ENCODE data around the gene LAMP1.
"Not testable (repeated sequence)": the region's sequence is repeated elsewhere in the genome, so short reads cannot be mapped to it uniquely, and the experiment has no call there.

LAMP1 gene

DNA sequence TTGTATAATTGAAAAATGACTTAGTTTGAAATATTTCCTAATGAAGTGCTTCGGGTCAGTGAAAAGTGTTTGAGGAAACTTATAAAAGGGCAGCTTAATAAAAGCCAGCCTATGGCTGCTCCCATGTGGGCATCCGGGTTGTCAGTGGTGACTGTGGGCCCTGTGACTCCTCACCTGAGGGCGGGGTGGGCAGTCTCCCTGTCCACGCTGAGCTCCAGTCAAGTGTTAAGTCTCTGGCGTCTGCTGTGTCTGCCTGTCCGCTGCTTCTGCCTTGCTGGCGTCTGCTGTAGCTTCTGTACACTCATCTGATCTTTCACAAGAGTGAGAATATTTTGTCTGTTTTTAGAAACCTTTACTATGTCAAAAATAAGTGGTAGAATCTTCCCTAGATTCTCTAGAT lies 7.1 kb downstream of the LAMP1 start:
- no peak for DNase-seq (ENCODE audit: low read depth, low spot score)
- Histone ChIP-seq H3K4me3 (no peak overlapping the region), H3K36me3 (ENCODE audit: insufficient read depth, low read length) (peaks cover under 1% of the 10 kb centered on the region; the same call in 1 of the 2 replicates), H3K9me3 (ENCODE audit: low read depth, low read length) (no peaks in the 10 kb centered on the region), H3K9ac (ENCODE audit: insufficient read length) (peak overlapping the region; percentile 17), H3K27ac (no peak overlapping the region)
- TF ChIP-seq EZH2 (IDR thresholded peaks at IDR 0.05) (no peak), POLR2AphosphoS5 (IDR thresholded peaks at IDR 0.05; ENCODE audit: borderline replicate concordance, low read depth, low read length) (no peak), FOXP2 (optimal IDR thresholded peaks at IDR 0.05; ENCODE audit: control extremely low read depth, extremely low read length, insufficient read depth) (no peak)

- Histone ChIP-seq H3K27ac (no peak overlapping the region), H3K9me3 (ENCODE audit: low read depth, low read length) (no peaks in the 10 kb centered on the region), H3K36me3 (ENCODE audit: insufficient read depth, low read length) (peaks cover 9% of the 10 kb centered on the region; the same call in 1 of the 2 replicates), H3K4me3 (no peak overlapping the region), H3K9ac (ENCODE audit: insufficient read length) (no peak overlapping the region)
- TF ChIP-seq POLR2AphosphoS5 (IDR thresholded peaks at IDR 0.05; ENCODE audit: borderline replicate concordance, low read depth, low read length) (no peak), FOXP2 (optimal IDR thresholded peaks at IDR 0.05; ENCODE audit: control extremely low read depth, extremely low read length, insufficient read depth) (no peak), EZH2 (IDR thresholded peaks at IDR 0.05) (no peak)
- DNase-seq (ENCODE audit: low read depth, low spot score), result no peak
Observed at GRCh38 chr13:113305208-113305607, 8.2 kb downstream of the LAMP1 start.

GRCh38 chr13:113307491-113307890 lies 10.5 kb downstream of the LAMP1 start:
- Histone ChIP-seq H3K36me3 (ENCODE audit: insufficient read depth, low read length) (peaks cover 25% of the 10 kb centered on the region; the same call in 1 of the 2 replicates), H3K9ac (ENCODE audit: insufficient read length) (no peak overlapping the region), H3K9me3 (ENCODE audit: low read depth, low read length) (no peaks in the 10 kb centered on the region), H3K27ac (no peak overlapping the region), H3K4me3 (no peak overlapping the region)
- no peak for DNase-seq (ENCODE audit: low read depth, low spot score)
- TF ChIP-seq FOXP2 (optimal IDR thresholded peaks at IDR 0.05; ENCODE audit: control extremely low read depth, extremely low read length, insufficient read depth) (no peak), POLR2AphosphoS5 (IDR thresholded peaks at IDR 0.05; ENCODE audit: borderline replicate concordance, low read depth, low read length) (no peak), EZH2 (IDR thresholded peaks at IDR 0.05) (no peak)

- H3K9ac ChIP-seq (ENCODE audit: insufficient read length), result no peak overlapping the region
- peaks cover 25% of the 10 kb centered on the region; the same call in 1 of the 2 replicates for H3K36me3 ChIP-seq (ENCODE audit: insufficient read depth, low read length)
- DNase-seq (ENCODE audit: low read depth, low spot score), result no peak
- H3K9me3 ChIP-seq (ENCODE audit: low read depth, low read length), result no peaks in the 10 kb centered on the region
- no peak for TF ChIP-seq POLR2AphosphoS5 (IDR thresholded peaks at IDR 0.05; ENCODE audit: borderline replicate concordance, low read depth, low read length)
- no peak for TF ChIP-seq EZH2 (IDR thresholded peaks at IDR 0.05)
- TF ChIP-seq FOXP2 (optimal IDR thresholded peaks at IDR 0.05; ENCODE audit: control extremely low read depth, extremely low read length, insufficient read depth), result no peak
- H3K4me3 ChIP-seq, result no peak overlapping the region
- no peak overlapping the region for H3K27ac ChIP-seq
Observed at GRCh38 chr13:113309473-113309872, 12.4 kb downstream of the LAMP1 start.

DNA sequence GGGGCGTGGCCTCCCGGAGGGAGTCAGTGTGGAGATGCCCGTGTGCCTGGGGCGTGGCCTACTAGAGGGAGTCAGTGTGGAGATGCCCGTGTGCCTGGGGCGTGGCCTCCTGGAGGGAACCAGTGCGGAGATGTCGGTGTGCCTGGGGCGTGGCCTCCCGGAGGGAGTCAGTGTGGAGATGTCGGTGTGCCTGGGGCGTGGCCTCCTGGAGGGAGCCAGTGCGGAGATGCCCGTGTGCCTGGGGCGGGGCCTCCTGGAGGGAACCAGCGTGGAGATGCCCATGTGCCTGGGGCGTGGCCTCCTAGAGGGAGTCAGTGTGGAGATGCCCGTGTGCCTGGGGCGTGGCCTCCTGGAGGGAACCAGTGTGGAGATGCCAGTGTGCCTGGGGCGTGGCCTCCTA lies 17.1 kb downstream of the LAMP1 start:
- H3K27ac ChIP-seq; DNase-seq (ENCODE audit: low read depth, low spot score); H3K4me3 ChIP-seq; H3K9me3 ChIP-seq (ENCODE audit: low read depth, low read length); H3K9ac ChIP-seq (ENCODE audit: insufficient read length): not testable (repeated sequence)
- H3K36me3 ChIP-seq (ENCODE audit: insufficient read depth, low read length), result peaks cover 27% of the 10 kb centered on the region; the same call in 1 of the 2 replicates

DNA sequence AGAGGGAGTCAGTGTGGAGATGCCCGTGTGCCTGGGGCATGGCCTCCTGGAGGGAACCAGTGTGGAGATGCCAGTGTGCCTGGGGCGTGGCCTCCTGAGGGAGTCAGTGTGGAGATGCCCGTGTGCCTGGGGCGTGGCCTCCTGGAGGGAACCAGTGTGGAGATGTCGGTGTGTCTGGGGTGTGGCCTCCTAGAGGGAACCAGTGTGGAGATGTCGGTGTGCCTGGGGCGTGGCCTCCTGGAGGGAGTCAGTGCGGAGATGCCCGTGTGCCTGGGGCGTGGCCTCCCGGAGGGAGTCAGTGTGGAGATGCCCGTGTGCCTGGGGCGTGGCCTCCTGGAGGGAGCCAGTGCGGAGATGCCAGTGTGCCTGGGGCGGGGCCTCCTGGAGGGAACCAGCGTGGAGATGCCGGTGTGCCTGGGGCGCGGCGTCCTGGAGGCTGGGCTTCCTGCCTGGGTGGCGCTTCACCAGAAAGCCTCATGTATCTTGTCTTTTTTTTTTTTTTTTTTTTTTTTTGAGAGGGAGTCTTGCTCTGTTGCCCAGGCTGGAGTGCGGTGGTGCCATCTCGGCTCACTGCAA lies 17.9 kb downstream of the LAMP1 start:
- not testable (repeated sequence) for H3K4me3 ChIP-seq; H3K27ac ChIP-seq; DNase-seq (ENCODE audit: low read depth, low spot score); H3K9ac ChIP-seq (ENCODE audit: insufficient read length); H3K9me3 ChIP-seq (ENCODE audit: low read depth, low read length)
- H3K36me3 ChIP-seq (ENCODE audit: insufficient read depth, low read length), result peaks cover 23% of the 10 kb centered on the region; the same call in 1 of the 2 replicates

DNA sequence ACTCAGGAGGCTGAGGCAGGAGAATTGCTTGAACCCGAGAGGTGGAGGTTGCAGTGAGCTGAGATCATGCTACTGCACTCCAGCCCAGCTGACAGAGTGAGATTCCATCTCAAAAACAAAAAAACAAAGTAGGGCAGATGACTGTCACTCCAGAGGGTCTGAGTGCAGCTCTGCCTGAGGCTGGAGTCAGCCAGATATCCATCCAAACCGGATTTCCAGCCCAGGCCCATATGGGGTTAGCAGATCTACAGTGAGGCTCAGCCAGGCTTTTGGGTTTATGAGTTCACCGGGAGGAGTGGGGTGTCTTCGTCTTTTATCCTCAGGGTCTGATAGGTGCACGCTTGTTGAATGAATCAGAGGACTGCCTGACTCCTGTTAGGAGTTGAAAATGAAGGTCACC lies 19.0 kb downstream of the LAMP1 start:
- no peak for DNase-seq (ENCODE audit: low read depth, low spot score)
- TF ChIP-seq POLR2AphosphoS5 (IDR thresholded peaks at IDR 0.05; ENCODE audit: borderline replicate concordance, low read depth, low read length), result no peak
- no peak for TF ChIP-seq FOXP2 (optimal IDR thresholded peaks at IDR 0.05; ENCODE audit: control extremely low read depth, extremely low read length, insufficient read depth)
- TF ChIP-seq EZH2 (IDR thresholded peaks at IDR 0.05), result no peak
- no peak overlapping the region for H3K27ac ChIP-seq
- no peak overlapping the region for H3K4me3 ChIP-seq
- H3K9me3 ChIP-seq (ENCODE audit: low read depth, low read length), result no peaks in the 10 kb centered on the region
- H3K36me3 ChIP-seq (ENCODE audit: insufficient read depth, low read length), result peaks cover 18% of the 10 kb centered on the region; the same call in 1 of the 2 replicates
- H3K9ac ChIP-seq (ENCODE audit: insufficient read length), result no peak overlapping the region

- DNase-seq (ENCODE audit: low read depth, low spot score), result no peak
- H3K36me3 ChIP-seq (ENCODE audit: insufficient read depth, low read length), result peaks cover 20% of the 10 kb centered on the region; the same call in 1 of the 2 replicates
- H3K9me3 ChIP-seq (ENCODE audit: low read depth, low read length), result no peaks in the 10 kb centered on the region
- no peak overlapping the region for H3K4me3 ChIP-seq
- no peak overlapping the region for H3K27ac ChIP-seq
- no peak overlapping the region for H3K9ac ChIP-seq (ENCODE audit: insufficient read length)
- TF ChIP-seq FOXP2 (optimal IDR thresholded peaks at IDR 0.05; ENCODE audit: control extremely low read depth, extremely low read length, insufficient read depth), result no peak
- no peak for TF ChIP-seq POLR2AphosphoS5 (IDR thresholded peaks at IDR 0.05; ENCODE audit: borderline replicate concordance, low read depth, low read length)
- TF ChIP-seq EZH2 (IDR thresholded peaks at IDR 0.05), result no peak
Observed at GRCh38 chr13:113317031-113317430, 20.0 kb downstream of the LAMP1 start.

DNA sequence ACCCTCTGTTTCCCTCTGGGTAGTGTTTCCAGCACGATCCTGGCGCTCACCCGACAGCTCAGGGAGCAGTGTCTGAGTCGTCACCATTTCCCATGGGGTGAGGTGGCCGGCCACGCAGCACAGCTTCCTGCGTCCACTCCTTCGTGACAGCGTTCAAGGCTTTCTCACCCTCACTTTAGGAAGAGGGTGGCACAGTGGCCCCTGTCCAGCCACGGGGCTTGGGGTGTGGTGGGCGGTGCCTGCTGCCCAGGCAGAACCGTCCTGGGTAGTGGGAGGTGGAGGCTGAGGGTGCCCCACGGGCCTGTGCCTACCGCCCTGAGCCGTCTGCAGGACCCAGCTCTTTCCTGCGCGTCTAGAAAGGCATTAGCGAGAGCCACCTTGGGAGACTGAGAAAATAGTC lies 21.9 kb downstream of the LAMP1 start:
- no peak for DNase-seq (ENCODE audit: low read depth, low spot score)
- H3K36me3 ChIP-seq (ENCODE audit: insufficient read depth, low read length), result peaks cover 33% of the 10 kb centered on the region

More for the DNA sequence above, 21.9 kb downstream of the LAMP1 start:
- no peak overlapping the region for H3K27ac ChIP-seq
- no peak overlapping the region for H3K9ac ChIP-seq (ENCODE audit: insufficient read length)
- no peak for TF ChIP-seq FOXP2 (optimal IDR thresholded peaks at IDR 0.05; ENCODE audit: control extremely low read depth, extremely low read length, insufficient read depth)
- no peak for TF ChIP-seq POLR2AphosphoS5 (IDR thresholded peaks at IDR 0.05; ENCODE audit: borderline replicate concordance, low read depth, low read length)
- TF ChIP-seq EZH2 (IDR thresholded peaks at IDR 0.05), result no peak
- no peak overlapping the region for H3K4me3 ChIP-seq
- no peaks in the 10 kb centered on the region for H3K9me3 ChIP-seq (ENCODE audit: low read depth, low read length)

Data from SK-N-MC (cell line).